DND-41 (cell line): ENCODE data around the gene THBS2.

Experiments
- ATAC-seq: fragments of 200-7000 bp; cut with Tn5 transposase; 3 replicates; pipeline ENCODE4 v1.9.1; 2021; ENCODE audit warnings: low read depth; ENCODE audit not compliant: insufficient read depth
- DNase-seq: peaks from one replicate; pipeline ENCODE4 v3.0.0-alpha.2; 2020
- H2AFZ ChIP-seq: 2 replicates; pipeline ENCODE4 v1.6.0; 2012; ENCODE audit warnings: low read depth, low read length
- H3K27ac ChIP-seq: 2 replicates; pipeline ENCODE4 v1.5.1; 2012; ENCODE audit warnings: low read length, inconsistent platforms
- H3K27me3 ChIP-seq: fragments of 200-600 bp; sonication (generic); 2 replicates; pipeline ENCODE4 v1.6.0; 2012; ENCODE audit warnings: low read length, mild to moderate bottlenecking, inconsistent platforms; ENCODE audit not compliant: insufficient read depth, poor library complexity
- H3K36me3 ChIP-seq: 2 replicates; pipeline ENCODE4 v1.5.1; 2012; ENCODE audit warnings: low read length, inconsistent platforms; ENCODE audit not compliant: insufficient read depth
- H3K4me1 ChIP-seq: 2 replicates; pipeline ENCODE4 v1.5.1; 2012; ENCODE audit warnings: mild to moderate bottlenecking, low read length; ENCODE audit not compliant: insufficient read depth
- H3K4me2 ChIP-seq: 2 replicates; pipeline ENCODE4 v1.6.0; 2012; ENCODE audit warnings: mild to moderate bottlenecking, moderate library complexity, low read length, inconsistent platforms; ENCODE audit not compliant: insufficient read depth
- H3K4me3 ChIP-seq, 2 experiments: fragments of 200-600 bp in 1 of 2; shearing (Covaris generic) in 1 of 2; 2 replicates each; pipeline ENCODE4 v1.5.1; 2012 to 2016; ENCODE audit warnings: inconsistent platforms in 2 of 2, low read length in 2 of 2, mild to moderate bottlenecking in 2 of 2, low read depth in 1 of 2, moderate library complexity in 1 of 2
- H3K79me2 ChIP-seq: 2 replicates; pipeline ENCODE4 v1.6.0; 2012; ENCODE audit warnings: low read length, inconsistent platforms; ENCODE audit not compliant: insufficient read depth
- H3K9ac ChIP-seq: 2 replicates; pipeline ENCODE4 v1.6.0; 2012; ENCODE audit warnings: low read depth, mild to moderate bottlenecking, inconsistent platforms, low read length, moderate library complexity
- H3K9me3 ChIP-seq: 2 replicates; pipeline ENCODE4 v1.5.1; 2012; ENCODE audit warnings: low read length, moderate library complexity, mild to moderate bottlenecking, inconsistent platforms; ENCODE audit not compliant: insufficient read depth, severe bottlenecking
- H4K20me1 ChIP-seq: 2 replicates; pipeline ENCODE4 v1.6.0; 2012; ENCODE audit warnings: low read length; ENCODE audit not compliant: insufficient read depth
- CTCF ChIP-seq: IDR thresholded peaks from 2 replicates; pipeline ENCODE4 v1.5.1; 2012; ENCODE audit warnings: borderline replicate concordance, low read length, moderate library complexity, mild to moderate bottlenecking; ENCODE audit not compliant: poor library complexity, severe bottlenecking; ENCODE audit errors: extremely low read depth
- EZH2 ChIP-seq: IDR thresholded peaks from 3 replicates; pipeline ENCODE4 v1.6.1; 2012; ENCODE audit warnings: borderline replicate concordance, low read depth, mild to moderate bottlenecking, moderate library complexity, low read length, inconsistent platforms; ENCODE audit not compliant: severe bottlenecking

Gene THBS2

GRCh38 chr6:169243186-169243585, 10.5 kb downstream of the THBS2 start:
- Histone ChIP-seq H2AFZ (no peak overlapping the region), H3K27ac (no peak overlapping the region), H3K4me3 (no peak overlapping the region), H3K27me3 (no peaks in the 10 kb centered on the region), H3K9me3 (peaks cover 9% of the 10 kb centered on the region), H3K9ac (no peak overlapping the region), H3K79me2 (no peaks in the 10 kb centered on the region), H4K20me1 (no peaks in the 10 kb centered on the region), H3K36me3 (no peaks in the 10 kb centered on the region), H3K4me1 (no peaks in the 10 kb centered on the region), H3K4me2 (no peak overlapping the region)
- ATAC-seq (no peak), DNase-seq (no peak)
- TF ChIP-seq CTCF = no peak

- Histone ChIP-seq H3K36me3 (no peaks in the 10 kb centered on the region), H3K27me3 (no peaks in the 10 kb centered on the region), H4K20me1 (no peaks in the 10 kb centered on the region), H2AFZ (no peak overlapping the region), H3K27ac (no peak overlapping the region), H3K4me2 (no peak overlapping the region), H3K4me3 (no peak overlapping the region), H3K79me2 (no peaks in the 10 kb centered on the region), H3K4me1 (no peaks in the 10 kb centered on the region), H3K9me3 (no peaks in the 10 kb centered on the region), H3K9ac (no peak overlapping the region)
- no peak for ATAC-seq
- no peak for DNase-seq
- TF ChIP-seq EZH2 = no peak
- TF ChIP-seq CTCF = no peak
These were observed 11.8 kb downstream of the THBS2 start for GRCh38 chr6:169241688-169242350.

- no peak overlapping the region for H3K9ac ChIP-seq
- ATAC-seq (no peak), DNase-seq (no peak)
- no peaks in the 10 kb centered on the region for H3K4me1 ChIP-seq
- no peak overlapping the region for H3K27ac ChIP-seq
- H2AFZ ChIP-seq = no peak overlapping the region; the same call in 1 of the 2 replicates
- no peaks in the 10 kb centered on the region for H4K20me1 ChIP-seq
- H3K79me2 ChIP-seq = no peaks in the 10 kb centered on the region
- no peak for TF ChIP-seq CTCF
- TF ChIP-seq EZH2 = no peak
- H3K27me3 ChIP-seq = no peaks in the 10 kb centered on the region
- no peaks in the 10 kb centered on the region for H3K9me3 ChIP-seq
- no peak overlapping the region for H3K4me3 ChIP-seq
- H3K36me3 ChIP-seq = no peaks in the 10 kb centered on the region
- H3K4me2 ChIP-seq = no peak overlapping the region
These were observed 12.9 kb downstream of the THBS2 start for GRCh38 chr6:169240591-169241390.
